Inflammatory macrophage treated with lipopolysaccharide for 4 hours (primary cell): ENCODE measurements around the gene CLEC6A.
A peak's percentile ranks its signal among the peaks of the same experiment; 100 is the strongest.
"Not testable (repeated sequence)": the region's sequence is repeated elsewhere in the genome, so short reads cannot be mapped to it uniquely, and the experiment has no call there.

Experiments
- DNase-seq: peaks from one replicate; pipeline ENCODE4 v3.0.0-alpha.2; 2020

CLEC6A gene

GRCh38 chr12:8455727-8456360 is at the start of gene CLEC6A:
Gene CLEC6A, plus strand, starts transcription at chr12:8455962. Its CDS starts 150 bp downstream, at chr12:8456112.
- peak; percentile 78 for DNase-seq

GRCh38 chr12:8419576-8419975 is 36.2 kb upstream of the CLEC6A start:
- DNase-seq: not testable (repeated sequence)

- no peak for DNase-seq
Observed at GRCh38 chr12:8420506-8420905, 35.3 kb upstream of the CLEC6A start.

- not testable (repeated sequence) for DNase-seq
Observed at GRCh38 chr12:8444536-8445278, 11.1 kb upstream of the CLEC6A start.

GRCh38 chr12:8445731-8446130 is 10.0 kb upstream of the CLEC6A start:
- DNase-seq: no peak

- no peak for DNase-seq
Observed at GRCh38 chr12:8446642-8447547, 8.9 kb upstream of the CLEC6A start.

GRCh38 chr12:8449355-8449859 is 6.4 kb upstream of the CLEC6A start:
- DNase-seq: no peak

- DNase-seq: no peak
Observed at GRCh38 chr12:8452036-8452435, 3.7 kb upstream of the CLEC6A start.

GRCh38 chr12:8453021-8453513 is 2.7 kb upstream of the CLEC6A start:
- peak; percentile 97 for DNase-seq

- no peak for DNase-seq
Observed at GRCh38 chr12:8453796-8454195, 2.0 kb upstream of the CLEC6A start.

- DNase-seq: peak; percentile 93
Observed at GRCh38 chr12:8455271-8455670, 491 bp upstream of the CLEC6A start.

GRCh38 chr12:8461426-8461825 is 5.7 kb downstream of the CLEC6A start:
- DNase-seq: no peak

GRCh38 chr12:8465301-8465996 is 9.7 kb downstream of the CLEC6A start:
- DNase-seq: peak; percentile 91

- peak; percentile 97 for DNase-seq
Observed at GRCh38 chr12:8466241-8466640, 10.5 kb downstream of the CLEC6A start.

GRCh38 chr12:8471090-8471489 is 15.3 kb downstream of the CLEC6A start:
- DNase-seq: no peak

GRCh38 chr12:8475508-8476203 is 19.9 kb downstream of the CLEC6A start:
- no peak for DNase-seq

GRCh38 chr12:8482571-8483061 is 26.9 kb downstream of the CLEC6A start:
- no peak for DNase-seq

GRCh38 chr12:8483079-8483478 is 27.3 kb downstream of the CLEC6A start:
- DNase-seq: peak; percentile 30

GRCh38 chr12:8491646-8492530 is 36.1 kb downstream of the CLEC6A start:
- peak; percentile 60 for DNase-seq

GRCh38 chr12:8493084-8493483 is 37.3 kb downstream of the CLEC6A start:
- DNase-seq: peak; percentile 97
